Activated CD4-positive, alpha-beta T cell treated with anti-CD3 and anti-CD28 coated beads for 36 hours (primary cell): ENCODE data around the gene LRMDA. TPM values are rescaled to one million over a fixed set of nuclear protein-coding genes. Genes with fewer than 3 reads are reported as not detected.

ENCODE experiments used
- ATAC-seq: fragments of 200-7000 bp; cut with Tn5 transposase; one replicate; pipeline ENCODE4 v1.10.0; 2021; ENCODE audit warnings: mild to moderate bottlenecking, moderate library complexity
- CTCF ChIA-PET: fragments of 350-600 bp; sonication (Branson Sonifier 250); formaldehyde crosslinking; loops from one replicate; lab custom pipeline; 2021; ENCODE audit warnings: antibody characterized with exemption; lab: Charles Lee
- POLR2A ChIA-PET: fragments of 350-600 bp; sonication (Branson Sonifier 250); formaldehyde crosslinking; loops from one replicate; lab custom pipeline; 2021; ENCODE audit warnings: antibody characterized with exemption, inconsistent platforms; lab: Charles Lee
- DNase-seq: peaks from one replicate; pipeline ENCODE4 v3.0.0-alpha.2; 2020
- H3K27ac Mint-ChIP-seq: one replicate; pipeline ENCODE4 v1.8.0; 2021; ENCODE audit warnings: mixed read lengths
- H3K27me3 Mint-ChIP-seq: one replicate; pipeline ENCODE4 v1.8.0; 2021; ENCODE audit warnings: mixed read lengths
- H3K36me3 Mint-ChIP-seq: one replicate; pipeline ENCODE4 v1.8.0; 2021; ENCODE audit warnings: low read depth, mixed read lengths
- H3K4me1 Mint-ChIP-seq: one replicate; pipeline ENCODE4 v1.8.0; 2021; ENCODE audit warnings: mixed read lengths
- H3K4me3 Mint-ChIP-seq: one replicate; pipeline ENCODE4 v1.8.0; 2021; ENCODE audit warnings: mild to moderate bottlenecking, moderate library complexity, mixed read lengths
- H3K9me3 Mint-ChIP-seq: one replicate; pipeline ENCODE4 v1.8.0; 2021; ENCODE audit warnings: low read depth, mixed read lengths
- intact Hi-C, 2 experiments: fragments of 100-400 bp; cut with DNase I in 1 of 2; cut with micrococcal nuclease in 1 of 2; formaldehyde crosslinking; loops; one replicate each; pipeline versions ENCODE4 v1.14.2 to v1.15.1; 2022 to 2024; cut with DNase I, micrococcal nuclease
- total RNA-seq, 2 experiments: library from RNA; stranded (reverse); gene quantifications; one replicate each; pipeline ENCODE4 v1.2.3, GENCODE V29; 2021

LRMDA gene
- total RNA-seq, 2 experiments from 2014 or later: not detected

- no peak for DNase-seq
- H3K9me3 Mint-ChIP-seq: no peaks in the 10 kb centered on the region
- H3K4me3 Mint-ChIP-seq: no peak overlapping the region
- H3K27ac Mint-ChIP-seq: no peak overlapping the region
- H3K4me1 Mint-ChIP-seq: no peaks in the 10 kb centered on the region
- H3K36me3 Mint-ChIP-seq: no peaks in the 10 kb centered on the region
- ChIA-PET POLR2A (no interaction called here), CTCF (no interaction called here)
- intact Hi-C loops: no loop called here
- ATAC-seq: no peak
- H3K27me3 Mint-ChIP-seq: peaks cover 8% of the 10 kb centered on the region
Measured at GRCh38 chr10:75925999-75926398, 494.6 kb downstream of the LRMDA start.

GRCh38 chr10:75926763-75927162, 495.3 kb downstream of the LRMDA start:
- H3K9me3 Mint-ChIP-seq: no peaks in the 10 kb centered on the region
- POLR2A ChIA-PET: no interaction called here
- DNase-seq: no peak

DNA sequence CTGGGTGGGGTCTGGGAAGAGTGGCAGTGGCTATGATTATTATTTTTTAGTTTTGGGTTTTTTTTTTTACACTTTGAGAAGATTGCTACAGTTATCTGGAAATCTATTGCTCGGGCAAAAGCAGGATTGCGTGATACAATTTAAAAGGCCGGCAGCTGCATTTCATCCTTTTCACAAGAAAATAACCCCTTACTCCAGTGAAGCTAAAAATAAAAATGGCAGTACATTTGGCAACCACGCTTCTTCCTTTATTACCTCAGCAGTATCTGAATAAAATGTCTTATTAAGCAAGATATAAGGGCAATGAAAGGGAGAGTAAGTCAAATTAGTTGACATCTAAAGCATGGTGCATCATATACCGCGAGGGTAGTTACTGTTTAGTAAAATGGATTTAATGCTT, 496.8 kb downstream of the LRMDA start:
- DNase-seq: no peak
- peaks cover 8% of the 10 kb centered on the region for H3K27me3 Mint-ChIP-seq
- H3K27ac Mint-ChIP-seq: no peak overlapping the region
- intact Hi-C loops: no loop called here
- H3K9me3 Mint-ChIP-seq: no peaks in the 10 kb centered on the region
- ChIA-PET POLR2A (no interaction called here), CTCF (no interaction called here)
- no peak for ATAC-seq
- H3K36me3 Mint-ChIP-seq: no peaks in the 10 kb centered on the region
- no peaks in the 10 kb centered on the region for H3K4me1 Mint-ChIP-seq
- H3K4me3 Mint-ChIP-seq: no peak overlapping the region

More at GRCh38 chr10:75926763-75927162, 495.3 kb downstream of the LRMDA start:
- H3K4me1 Mint-ChIP-seq: no peaks in the 10 kb centered on the region
- H3K4me3 Mint-ChIP-seq: no peak overlapping the region
- ATAC-seq: no peak
- H3K27me3 Mint-ChIP-seq: peaks cover 8% of the 10 kb centered on the region
- H3K27ac Mint-ChIP-seq: no peak overlapping the region
- H3K36me3 Mint-ChIP-seq: no peaks in the 10 kb centered on the region
- CTCF ChIA-PET: no interaction called here
- intact Hi-C loops: no loop called here

- H3K36me3 Mint-ChIP-seq: no peaks in the 10 kb centered on the region
- DNase-seq (no peak), ATAC-seq (no peak)
- intact Hi-C loops: no loop called here
- H3K4me3 Mint-ChIP-seq: no peak overlapping the region
- ChIA-PET CTCF (no interaction called here), POLR2A (no interaction called here)
- no peaks in the 10 kb centered on the region for H3K4me1 Mint-ChIP-seq
- no peaks in the 10 kb centered on the region for H3K9me3 Mint-ChIP-seq
- H3K27ac Mint-ChIP-seq: no peak overlapping the region
- peaks cover 2% of the 10 kb centered on the region for H3K27me3 Mint-ChIP-seq
Measured at GRCh38 chr10:75929630-75930161, 498.3 kb downstream of the LRMDA start.

DNA sequence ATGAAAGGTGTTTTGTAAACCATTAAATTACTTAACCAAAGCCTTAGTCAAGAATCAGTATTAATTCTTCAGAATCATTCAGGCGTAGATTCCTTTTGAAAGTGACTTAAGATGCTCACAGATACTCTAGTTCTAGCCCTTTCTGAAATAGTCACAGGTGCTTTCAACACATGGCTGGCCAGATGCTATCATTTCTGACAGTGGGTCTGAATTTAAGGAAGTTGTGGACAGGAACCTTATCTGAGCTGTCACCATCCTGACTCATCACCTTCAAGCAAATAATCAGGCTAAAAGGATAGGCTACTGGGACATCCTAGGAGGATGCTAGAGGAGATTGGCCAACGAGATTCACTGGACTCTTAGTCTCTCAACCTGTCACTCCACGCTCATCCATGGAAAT, 501.5 kb downstream of the LRMDA start:
- intact Hi-C loops: no loop called here
- ATAC-seq: no peak
- no peak for DNase-seq
- Mint-ChIP-seq H3K4me1 (no peaks in the 10 kb centered on the region), H3K27ac (no peak overlapping the region), H3K4me3 (no peak overlapping the region), H3K27me3 (peaks cover 6% of the 10 kb centered on the region), H3K9me3 (no peaks in the 10 kb centered on the region), H3K36me3 (no peaks in the 10 kb centered on the region)
- POLR2A ChIA-PET: no interaction called here
- CTCF ChIA-PET: no interaction called here

DNA sequence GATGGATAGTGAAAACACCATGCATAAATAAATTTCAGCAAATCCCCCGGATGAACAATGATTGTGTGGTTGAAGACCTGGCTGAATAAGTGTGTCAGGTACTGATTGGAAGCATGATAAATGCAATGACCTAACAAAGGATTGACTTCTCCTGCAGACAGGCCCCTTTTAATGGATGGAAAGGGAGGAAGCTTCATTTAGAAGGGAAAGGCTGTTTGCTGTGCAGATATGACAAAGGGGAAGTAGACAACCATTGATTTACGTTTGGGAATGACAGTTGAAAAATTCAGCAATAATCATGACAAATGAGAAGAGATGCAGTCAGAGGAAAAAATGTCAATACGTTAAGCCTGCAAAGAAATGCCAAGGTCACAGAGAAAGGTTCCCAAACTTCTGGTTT, 503.8 kb downstream of the LRMDA start:
- peaks cover 5% of the 10 kb centered on the region for H3K27me3 Mint-ChIP-seq
- H3K9me3 Mint-ChIP-seq: no peaks in the 10 kb centered on the region
- intact Hi-C loops: no loop called here
- no peaks in the 10 kb centered on the region for H3K36me3 Mint-ChIP-seq
- POLR2A ChIA-PET: no interaction called here
- CTCF ChIA-PET: no interaction called here
- H3K4me3 Mint-ChIP-seq: no peak overlapping the region
- no peak for ATAC-seq
- H3K27ac Mint-ChIP-seq: no peak overlapping the region
- DNase-seq: no peak
- H3K4me1 Mint-ChIP-seq: no peaks in the 10 kb centered on the region

DNA sequence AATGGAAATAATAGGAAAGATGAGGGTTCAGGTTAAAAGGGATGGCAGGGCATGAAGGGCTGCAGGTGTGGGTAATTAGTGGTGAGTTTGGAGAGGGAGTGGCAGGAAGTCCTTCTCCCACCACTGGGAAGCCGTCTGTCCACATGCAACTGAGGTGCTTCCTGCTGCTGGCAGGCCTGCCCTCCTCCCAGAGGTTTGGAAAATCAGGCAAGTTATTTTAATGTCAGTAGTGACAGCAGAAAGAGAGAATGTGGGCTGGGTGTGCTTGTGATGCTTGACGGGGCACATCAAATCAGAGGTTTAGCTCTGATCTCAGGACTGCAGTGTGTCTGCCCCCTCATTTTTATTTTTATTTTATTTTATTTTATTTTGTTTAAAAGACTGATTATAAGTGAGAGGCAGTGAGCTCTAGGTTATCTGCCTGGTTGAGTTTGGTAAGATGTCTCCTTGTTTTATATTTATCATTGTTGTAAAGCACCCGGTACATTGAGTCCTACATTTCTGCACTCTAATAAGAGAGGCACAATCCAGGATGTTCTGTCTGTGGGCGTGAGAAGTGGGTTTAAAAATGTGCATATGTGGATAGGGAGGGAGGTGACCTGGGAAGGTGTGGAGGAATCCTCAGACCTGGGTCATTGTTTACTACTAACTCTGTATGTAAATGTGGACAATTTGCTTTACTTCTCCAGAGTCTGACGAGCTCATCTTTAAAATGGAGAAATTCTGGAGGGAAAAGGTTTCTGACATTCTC, 504.4 kb downstream of the LRMDA start:
- Mint-ChIP-seq H3K4me1 (no peaks in the 10 kb centered on the region), H3K27ac (no peak overlapping the region), H3K36me3 (no peaks in the 10 kb centered on the region), H3K4me3 (no peak overlapping the region), H3K27me3 (peaks cover 5% of the 10 kb centered on the region), H3K9me3 (no peaks in the 10 kb centered on the region)
- DNase-seq (no peak), ATAC-seq (no peak)
- ChIA-PET POLR2A (no interaction called here), CTCF (no interaction called here)
- intact Hi-C loops: no loop called here

- intact Hi-C loops: no loop called here
- CTCF ChIA-PET: interaction anchor here (0.9 kb wide), 1 partner anchor 11 kb away, joined by 3 read pairs; no protein-coding TSS in a partner anchor
- POLR2A ChIA-PET: no interaction called here
Measured at GRCh38 chr10:75936841-75937240, 505.4 kb downstream of the LRMDA start.

GRCh38 chr10:75937823-75938222, 506.4 kb downstream of the LRMDA start:
- Mint-ChIP-seq H3K36me3 (no peaks in the 10 kb centered on the region), H3K27ac (no peak overlapping the region), H3K27me3 (peaks cover 7% of the 10 kb centered on the region), H3K4me1 (no peaks in the 10 kb centered on the region), H3K9me3 (no peaks in the 10 kb centered on the region), H3K4me3 (no peak overlapping the region)
- ChIA-PET CTCF (interaction anchor here (0.9 kb wide), 1 partner anchor 10 kb away, joined by 3 read pairs; no protein-coding TSS in a partner anchor), POLR2A (no interaction called here)
- ATAC-seq (no peak), DNase-seq (no peak)
- intact Hi-C loops: no loop called here

More at GRCh38 chr10:75936841-75937240, 505.4 kb downstream of the LRMDA start:
- Mint-ChIP-seq H3K27me3 (peaks cover 5% of the 10 kb centered on the region), H3K4me1 (no peaks in the 10 kb centered on the region), H3K27ac (no peak overlapping the region), H3K9me3 (no peaks in the 10 kb centered on the region), H3K36me3 (no peaks in the 10 kb centered on the region), H3K4me3 (no peak overlapping the region)
- no peak for DNase-seq
- no peak for ATAC-seq

DNA sequence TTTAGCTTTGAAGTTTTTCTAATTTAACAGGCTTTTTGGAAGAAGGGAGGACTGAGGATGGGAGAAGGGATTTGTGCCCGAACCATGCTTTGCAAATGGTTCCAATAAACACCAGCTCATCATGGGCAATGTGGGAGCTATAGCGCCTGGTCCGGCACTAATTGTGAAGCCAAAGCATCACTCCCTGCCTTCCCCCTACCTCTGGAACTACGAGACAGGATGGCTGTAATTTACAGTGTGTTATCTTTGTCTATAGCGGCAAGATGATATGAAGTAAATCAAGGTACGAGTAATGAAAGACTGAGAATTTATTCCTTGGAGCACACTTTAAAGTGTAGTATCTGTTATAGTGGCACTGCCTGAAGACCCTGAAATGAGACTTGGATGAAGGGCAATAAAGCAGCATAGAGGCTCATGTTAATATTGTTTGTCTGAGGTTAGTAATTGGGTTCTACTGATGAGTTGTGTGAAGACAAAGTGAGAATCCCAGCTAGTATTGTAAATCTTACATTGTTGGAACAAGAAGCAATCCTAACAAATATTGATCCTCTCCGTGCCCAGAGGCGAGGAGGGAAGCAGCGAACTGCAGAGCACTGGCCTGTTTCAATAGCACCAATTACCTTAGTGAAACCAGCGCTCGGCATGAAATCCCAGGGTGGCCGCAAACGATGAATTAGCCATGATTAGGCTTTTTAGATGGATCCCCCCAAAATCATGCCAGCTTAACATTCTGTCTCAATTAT, 507.1 kb downstream of the LRMDA start:
- ChIA-PET CTCF (interaction anchor here (0.7 kb wide), 1 partner anchor 508 kb away, joined by 3 read pairs; no protein-coding TSS in a partner anchor), POLR2A (no interaction called here)
- ATAC-seq (no peak), DNase-seq (no peak)
- Mint-ChIP-seq H3K27me3 (peaks cover 7% of the 10 kb centered on the region), H3K27ac (no peak overlapping the region), H3K9me3 (no peaks in the 10 kb centered on the region), H3K36me3 (no peaks in the 10 kb centered on the region), H3K4me3 (no peak overlapping the region), H3K4me1 (no peaks in the 10 kb centered on the region)
- intact Hi-C loops: no loop called here

DNA sequence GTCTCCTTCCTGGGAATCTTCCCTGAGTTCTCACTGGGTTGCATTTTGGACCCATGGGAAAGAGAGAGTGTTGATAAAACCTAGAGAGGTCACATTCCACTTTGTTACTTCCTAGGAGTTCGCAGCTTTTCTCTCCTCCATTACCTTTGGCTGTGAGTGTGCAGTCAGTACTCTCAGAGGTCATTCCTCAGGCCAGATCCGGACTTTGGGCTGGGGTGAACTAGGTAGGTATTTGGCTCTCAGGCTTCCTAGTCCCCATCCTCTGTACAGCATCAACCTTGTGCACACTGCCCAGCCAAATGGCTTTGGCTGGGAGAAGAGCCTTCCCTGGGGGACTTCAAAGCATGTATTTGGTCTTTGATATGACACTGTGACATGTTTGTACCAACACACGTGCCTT, 508.1 kb downstream of the LRMDA start:
- Mint-ChIP-seq H3K4me1 (no peaks in the 10 kb centered on the region), H3K27ac (no peak overlapping the region), H3K9me3 (peaks cover 2% of the 10 kb centered on the region), H3K36me3 (no peaks in the 10 kb centered on the region), H3K27me3 (peaks cover 7% of the 10 kb centered on the region), H3K4me3 (no peak overlapping the region)
- intact Hi-C loops: no loop called here
- POLR2A ChIA-PET: no interaction called here
- no peak for ATAC-seq
- DNase-seq: no peak
- CTCF ChIA-PET: no interaction called here

GRCh38 chr10:75940742-75941141, 509.3 kb downstream of the LRMDA start:
- no peak for ATAC-seq
- POLR2A ChIA-PET: no interaction called here
- H3K27ac Mint-ChIP-seq: no peak overlapping the region
- CTCF ChIA-PET: no interaction called here
- no peak for DNase-seq
- peaks cover 5% of the 10 kb centered on the region for H3K9me3 Mint-ChIP-seq
- peaks cover 4% of the 10 kb centered on the region for H3K27me3 Mint-ChIP-seq
- H3K4me1 Mint-ChIP-seq: no peaks in the 10 kb centered on the region
- H3K36me3 Mint-ChIP-seq: no peaks in the 10 kb centered on the region
- H3K4me3 Mint-ChIP-seq: no peak overlapping the region
- intact Hi-C loops: no loop called here
